ENCODE data around the gene CD80.

DNA sequence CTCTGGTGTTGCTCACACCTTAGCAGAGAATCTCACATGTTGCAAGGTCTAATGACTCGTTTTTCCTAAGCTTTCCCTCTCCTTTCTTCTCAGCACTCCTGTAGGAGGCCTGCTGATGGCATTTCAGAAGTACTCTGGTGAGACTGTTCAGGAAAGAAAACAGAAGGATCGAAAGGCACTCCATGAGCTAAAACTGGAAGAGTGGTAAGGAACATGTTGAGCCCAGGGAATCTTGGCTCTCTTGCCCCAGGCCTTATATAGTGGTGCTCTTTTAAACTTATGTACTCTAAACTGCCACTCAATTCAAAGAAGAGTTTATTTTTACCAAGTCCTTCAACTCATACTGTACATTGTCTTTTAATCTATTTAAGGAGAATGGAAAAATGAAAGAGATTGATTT, 42.3 kb downstream of the CD80 start:
- TF ChIP-seq ZFP30 (CRISPR knock-in tag; IDR thresholded peaks at IDR 0.05): no peak
- no peak for TF ChIP-seq SNAI2 (CRISPR knock-in tag; IDR thresholded peaks at IDR 0.05)
- TF ChIP-seq CSDC2 (CRISPR knock-in tag; IDR thresholded peaks at IDR 0.05): no peak
